ENCODE measurements around the gene BTF3.

The BTF3 gene

GRCh38 chr5:73522989-73523388 lies 24.7 kb downstream of the BTF3 start:
- no peak overlapping the region for H3K4me3 ChIP-seq (ENCODE audit: low read depth, low read length)

GRCh38 chr5:73523861-73524260 lies 25.6 kb downstream of the BTF3 start:
- no peak overlapping the region for H3K4me3 ChIP-seq (ENCODE audit: low read depth, low read length)

GRCh38 chr5:73525606-73526203 lies 27.5 kb downstream of the BTF3 start:
- H3K4me3 ChIP-seq (ENCODE audit: low read depth, low read length), result no peak overlapping the region

DNA sequence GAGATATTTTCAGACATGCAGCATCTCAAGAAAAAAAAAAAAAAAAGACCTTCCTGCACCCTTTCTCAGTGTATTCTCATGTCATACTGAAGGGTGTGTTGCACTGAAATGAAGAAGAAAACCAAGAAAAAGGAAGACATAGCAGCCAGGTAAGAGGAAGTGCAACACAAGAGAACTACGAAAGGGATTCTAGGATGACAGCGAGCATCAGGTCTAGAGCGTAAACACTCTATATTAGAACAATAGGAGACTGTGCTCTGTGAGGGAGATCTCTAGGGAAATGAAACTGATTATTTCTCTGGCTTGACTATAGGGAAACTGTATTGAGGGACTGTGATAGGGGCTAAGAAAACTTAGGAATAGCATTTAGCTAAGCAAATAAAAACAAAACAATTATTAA lies 30.0 kb downstream of the BTF3 start:
- H3K4me3 ChIP-seq (ENCODE audit: low read depth, low read length), result no peak overlapping the region

DNA sequence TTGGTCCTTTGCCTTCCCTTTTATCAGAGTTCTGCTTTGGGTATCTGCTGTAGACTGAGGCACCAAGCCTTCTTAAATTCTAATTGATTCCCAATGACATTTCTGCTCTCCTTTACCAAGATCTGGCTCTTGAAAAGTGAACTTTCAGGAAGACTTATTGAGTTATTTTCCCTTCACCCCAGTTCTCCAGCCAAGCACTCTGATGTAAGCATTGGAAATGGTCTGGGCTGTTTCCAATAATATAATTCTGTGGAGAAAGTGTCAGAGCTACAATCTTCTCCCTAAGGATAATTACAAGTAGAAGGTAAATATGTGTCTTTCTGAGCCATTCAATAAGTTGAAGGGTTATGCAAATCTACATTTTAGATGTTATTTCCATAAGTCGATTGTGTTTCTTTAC lies 30.8 kb downstream of the BTF3 start:
- no peak overlapping the region for H3K4me3 ChIP-seq (ENCODE audit: low read depth, low read length)

DNA sequence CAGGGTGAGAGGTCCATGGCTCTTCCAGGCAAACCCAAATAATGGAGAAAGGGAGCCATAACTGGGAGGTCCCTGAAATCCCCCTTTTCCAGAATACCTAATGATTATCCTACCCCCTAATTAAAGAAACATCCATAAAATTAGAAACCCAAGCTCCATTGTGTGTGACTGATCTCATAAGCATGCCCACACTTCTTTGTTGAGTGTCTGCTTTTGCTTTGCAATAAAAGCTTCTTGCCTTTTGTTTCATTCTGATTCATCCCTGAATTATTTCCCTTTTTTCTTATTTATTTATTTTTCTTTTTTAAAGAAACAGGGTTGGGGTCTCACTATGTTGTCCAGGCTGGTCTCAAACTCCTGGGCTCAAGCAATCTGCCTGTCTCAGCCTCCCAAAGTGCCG lies 33.1 kb downstream of the BTF3 start:
- H3K4me3 ChIP-seq (ENCODE audit: low read depth, low read length), result no peak overlapping the region

- no peak overlapping the region for H3K4me3 ChIP-seq (ENCODE audit: low read depth, low read length)
These were observed 34.0 kb downstream of the BTF3 start for GRCh38 chr5:73532195-73532594.

GRCh38 chr5:73534011-73534644 lies 35.9 kb downstream of the BTF3 start:
- no peak overlapping the region for H3K4me3 ChIP-seq (ENCODE audit: low read depth, low read length)

DNA sequence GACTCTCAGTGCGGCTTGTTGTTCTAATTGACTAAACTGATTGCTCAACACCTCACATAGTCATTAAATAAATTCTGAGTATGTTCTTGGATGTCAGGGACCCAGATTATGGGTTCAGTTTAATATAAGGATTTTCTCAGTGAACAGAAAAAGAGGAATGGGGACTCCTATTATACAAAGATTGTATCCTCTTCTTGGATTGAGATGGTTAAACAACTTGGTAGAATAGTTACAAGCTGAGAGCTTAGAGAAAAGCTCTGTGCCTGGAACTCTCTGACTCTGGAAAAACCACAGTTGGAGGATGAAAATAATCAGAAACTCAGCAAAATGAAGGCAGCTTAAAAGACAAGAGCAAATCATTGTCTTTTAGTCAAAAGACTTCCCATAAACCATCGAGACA lies 36.7 kb downstream of the BTF3 start:
- no peak overlapping the region for H3K4me3 ChIP-seq (ENCODE audit: low read depth, low read length)

DNA sequence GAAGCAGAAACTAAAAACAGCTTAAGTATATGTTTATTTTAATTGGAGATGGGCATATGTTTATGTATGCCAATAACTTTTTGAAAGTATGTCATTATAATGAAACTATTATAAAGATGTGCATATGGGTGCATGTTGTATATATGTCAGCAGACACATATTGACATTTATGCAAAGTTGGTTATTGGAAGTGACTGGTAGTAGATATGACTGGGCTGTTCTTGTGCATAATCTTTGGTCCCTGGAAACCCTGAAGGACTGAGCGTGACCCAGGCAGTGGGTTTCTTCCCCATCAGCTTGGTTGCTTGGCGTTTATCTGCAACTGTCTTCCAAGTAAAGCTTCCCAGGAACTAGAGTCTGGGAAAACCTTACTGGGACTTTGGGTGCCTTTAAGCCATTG lies 41.5 kb downstream of the BTF3 start:
- H3K4me3 ChIP-seq (ENCODE audit: low read depth, low read length), result no peak overlapping the region

GRCh38 chr5:73540192-73540591 lies 42.0 kb downstream of the BTF3 start:
- no peak overlapping the region for H3K4me3 ChIP-seq (ENCODE audit: low read depth, low read length)

DNA sequence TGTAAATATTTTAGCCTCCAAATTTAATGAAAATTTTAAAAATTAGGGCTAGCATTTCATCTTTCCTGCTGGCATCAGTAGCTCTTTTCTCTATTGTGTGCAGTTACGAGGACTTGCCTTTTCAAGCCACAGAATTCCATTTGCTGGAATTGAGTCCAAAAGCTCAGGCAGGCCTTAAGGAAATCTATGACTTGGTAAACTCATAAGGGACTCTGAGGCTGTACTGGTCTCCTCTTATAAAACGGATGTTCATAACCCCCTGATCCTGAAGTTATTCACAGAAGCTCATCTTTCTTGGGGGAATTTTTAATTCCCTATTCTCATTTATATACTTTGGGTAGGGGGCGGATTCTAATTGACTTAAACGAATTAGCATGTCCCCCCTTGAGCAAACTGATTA lies 43.8 kb downstream of the BTF3 start:
- H3K4me3 ChIP-seq (ENCODE audit: low read depth, low read length), result no peak overlapping the region

DNA sequence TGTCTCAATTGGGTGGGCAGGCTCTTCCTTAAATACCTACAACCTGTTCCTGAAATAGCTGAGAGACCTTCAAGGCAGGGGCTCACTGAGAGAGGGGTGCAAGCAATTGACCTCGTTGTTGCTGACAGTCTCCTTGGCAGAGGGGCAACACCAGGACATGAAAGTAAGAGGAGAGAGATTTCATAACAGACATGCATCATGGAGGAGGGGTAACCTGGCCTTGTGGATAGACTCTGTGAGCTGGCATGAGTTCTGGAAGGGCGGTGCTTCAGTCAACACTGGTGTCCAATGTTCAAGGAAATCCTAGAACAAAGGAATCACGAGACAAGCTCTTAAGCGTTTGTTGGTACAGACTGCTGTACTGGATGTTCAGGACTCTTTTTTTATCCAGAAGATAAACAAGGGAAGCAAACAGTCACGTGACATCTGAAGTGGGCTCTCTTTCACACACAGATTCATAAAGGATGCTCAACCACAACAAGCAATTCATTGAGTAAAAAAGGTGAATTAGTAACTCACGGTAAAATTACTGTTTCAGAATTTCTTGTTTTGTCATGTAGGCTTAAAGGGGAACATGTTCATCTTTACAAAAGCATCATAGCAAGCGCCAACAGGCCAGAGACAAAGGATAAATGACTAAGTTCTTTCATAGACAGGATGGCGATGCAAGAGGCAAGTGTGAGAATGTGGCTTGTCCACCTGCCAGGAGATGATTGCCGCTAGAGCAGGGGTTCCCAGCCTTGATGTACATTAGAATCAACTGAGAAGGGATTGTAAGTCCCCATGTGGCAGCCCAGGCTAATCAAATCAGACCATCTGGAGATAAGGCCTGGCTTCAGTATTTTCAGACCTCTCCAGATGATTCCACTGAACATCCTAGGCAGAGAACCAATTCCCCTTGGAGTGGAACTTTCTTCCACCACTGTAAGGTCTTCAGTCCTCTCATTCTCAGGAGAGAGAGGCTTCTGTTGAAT lies 46.5 kb downstream of the BTF3 start:
- H3K4me3 ChIP-seq (ENCODE audit: low read depth, low read length), result no peak overlapping the region

- H3K4me3 ChIP-seq (ENCODE audit: low read depth, low read length), result no peak overlapping the region
These were observed 47.1 kb downstream of the BTF3 start for GRCh38 chr5:73545403-73545779.

GRCh38 chr5:73550016-73550415 lies 51.8 kb downstream of the BTF3 start:
- H3K4me3 ChIP-seq (ENCODE audit: low read depth, low read length), result no peak overlapping the region

DNA sequence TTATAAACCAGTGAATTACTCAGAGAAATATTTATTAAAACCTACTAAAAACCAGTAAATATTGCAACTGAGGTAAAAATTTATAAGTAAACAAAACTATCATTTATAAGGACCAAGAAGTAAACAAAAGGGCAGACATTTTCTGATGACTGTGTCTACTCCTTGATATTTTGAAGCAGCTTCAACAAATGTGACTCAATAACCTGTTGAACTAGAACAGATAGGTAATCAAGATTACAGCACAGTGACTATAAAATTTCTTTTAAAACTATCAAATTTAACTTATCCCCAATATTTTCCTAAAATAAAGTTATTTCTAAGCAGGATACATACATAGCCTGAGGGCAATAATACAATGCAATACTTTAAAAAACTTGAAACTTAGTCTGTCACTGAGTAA lies 54.4 kb downstream of the BTF3 start:
- no peak overlapping the region for H3K4me3 ChIP-seq (ENCODE audit: low read depth, low read length)
